Naive thymus-derived CD4-positive, alpha-beta T cell (primary cell): ENCODE results near the gene ADGRG1. TPM values are rescaled to one million over a fixed set of nuclear protein-coding genes. Genes with fewer than 3 reads are reported as not detected.

Source experiments
- ATAC-seq: fragments of 150-1000 bp; cut with Tn5 transposase; 2 replicates; pipeline ENCODE4 v1.10.0; 2021; ENCODE audit warnings: mild to moderate bottlenecking, moderate library complexity
- CTCF ChIA-PET: fragments of 350-600 bp; sonication (Branson Sonifier 250); formaldehyde crosslinking; loops from one replicate; lab custom pipeline; 2021; ENCODE audit warnings: antibody characterized with exemption; lab: Charles Lee
- POLR2A ChIA-PET: fragments of 350-600 bp; sonication (Branson Sonifier 250); formaldehyde crosslinking; loops from one replicate; lab custom pipeline; 2021; ENCODE audit warnings: antibody characterized with exemption, inconsistent platforms; lab: Charles Lee
- DNase-seq, 9 donors: peaks; one replicate each; pipeline versions ENCODE4 v3.0.0 to v3.0.0-alpha.2; 2020 to 2022; ENCODE audit warnings: mixed read lengths in 1 of 9
- H3K27ac ChIP-seq: one replicate; pipeline ENCODE4 v1.7.0; 2013; ENCODE audit warnings: mild to moderate bottlenecking, low read depth, low read length, moderate library complexity
- H3K27me3 ChIP-seq, 2 donors: one replicate each; pipeline ENCODE4 v1.7.0; 2013; ENCODE audit warnings: low read length in 2 of 2, mild to moderate bottlenecking in 2 of 2, moderate library complexity in 2 of 2; ENCODE audit not compliant: control insufficient read depth in 2 of 2, insufficient read depth in 2 of 2
- H3K36me3 ChIP-seq, 3 experiments: 1 replicate in 2 of 3; 2 replicates in 1 of 3; pipeline ENCODE4 v1.7.0; 2013; ENCODE audit warnings: low read length in 3 of 3, mild to moderate bottlenecking in 3 of 3, moderate library complexity in 1 of 3; ENCODE audit not compliant: insufficient read depth in 3 of 3, control insufficient read depth in 2 of 3
- H3K4me1 ChIP-seq, 2 donors: one replicate each; pipeline ENCODE4 v1.7.0; 2013; ENCODE audit warnings: low read length in 2 of 2, mild to moderate bottlenecking in 2 of 2, moderate library complexity in 1 of 2; ENCODE audit not compliant: control insufficient read depth in 2 of 2, insufficient read depth in 2 of 2
- H3K4me3 ChIP-seq: 2 replicates; pipeline ENCODE4 v1.7.0; 2013; ENCODE audit warnings: mild to moderate bottlenecking, low read length
- H3K9me3 ChIP-seq, 3 experiments: 1 replicate in 2 of 3; 2 replicates in 1 of 3; pipeline ENCODE4 v1.7.0; 2013; ENCODE audit warnings: low read length in 3 of 3; ENCODE audit not compliant: control insufficient read depth in 2 of 3
- H3K27ac Mint-ChIP-seq, 9 donors: one replicate each; pipeline ENCODE4 v1.8.0; 2020 to 2022; ENCODE audit warnings: mixed read lengths in 9 of 9, mild to moderate bottlenecking in 8 of 9, moderate library complexity in 5 of 9, inconsistent platforms in 2 of 9
- H3K27me3 Mint-ChIP-seq, 5 donors: one replicate each; pipeline ENCODE4 v1.8.0; 2021 to 2022; ENCODE audit warnings: mixed read lengths in 5 of 5, mild to moderate bottlenecking in 1 of 5
- H3K36me3 Mint-ChIP-seq, 5 donors: one replicate each; pipeline ENCODE4 v1.8.0; 2020 to 2022; ENCODE audit warnings: mixed read lengths in 5 of 5, mild to moderate bottlenecking in 3 of 5, inconsistent platforms in 1 of 5
- H3K4me1 Mint-ChIP-seq, 7 donors: one replicate each; pipeline ENCODE4 v1.8.0; 2020 to 2022; ENCODE audit warnings: mixed read lengths in 7 of 7, mild to moderate bottlenecking in 3 of 7, inconsistent platforms in 1 of 7
- H3K4me3 Mint-ChIP-seq, 10 donors: one replicate each; pipeline ENCODE4 v1.8.0; 2020 to 2022; ENCODE audit warnings: mild to moderate bottlenecking in 10 of 10, mixed read lengths in 10 of 10, moderate library complexity in 6 of 10, inconsistent platforms in 2 of 10
- H3K9me3 Mint-ChIP-seq, 11 donors: one replicate each; pipeline ENCODE4 v1.8.0; 2020 to 2022; ENCODE audit warnings: mixed read lengths in 11 of 11, mild to moderate bottlenecking in 4 of 11, inconsistent platforms in 1 of 11, moderate library complexity in 1 of 11
- intact Hi-C, 2 donors: fragments of 100-400 bp; cut with micrococcal nuclease; formaldehyde crosslinking; loops; one replicate each; pipeline ENCODE4 v1.15.1; 2023
- polyA plus RNA-seq, 2 donors: library from polyadenylated mRNA; unstranded; fragments of 300-500 nt; fragmentation: Illumina TruSeq; gene quantifications; one replicate each; pipeline ENCODE4 v1.2.3, GENCODE V29; 2021
- total RNA-seq, 6 experiments: library from RNA in 5 of 6; stranded (reverse) in 5 of 6; gene quantifications; 1 replicate in 5 of 6; 2 replicates in 1 of 6; pipeline ENCODE4 v1.2.3 and lab custom pipeline; 2021 to 2026

ADGRG1 gene
- total and polyA plus RNA-seq, 7 experiments from 2014 or later: 0.07 to 96.0 (median 1.5) TPM

DNA sequence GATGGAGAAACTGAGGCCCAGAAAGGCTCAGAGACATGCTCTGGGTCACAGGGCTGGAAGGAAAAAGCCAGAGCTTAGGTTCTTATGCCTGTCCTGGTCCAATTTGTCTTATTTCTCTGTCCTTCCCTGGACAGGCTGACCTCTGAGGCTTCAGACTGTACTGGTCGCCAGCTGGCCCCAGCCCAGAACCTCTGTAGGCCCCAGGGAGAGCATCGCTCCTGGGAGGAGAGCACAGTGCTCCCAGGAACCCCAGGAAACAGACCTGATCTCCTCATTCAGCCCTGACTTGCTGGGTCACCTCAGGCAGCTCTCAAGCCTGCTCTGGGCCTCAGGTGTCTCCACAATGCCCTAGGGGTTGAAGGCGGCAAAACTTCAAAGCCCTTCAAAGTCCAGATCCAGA lies 71.1 kb downstream of the ADGRG1 start:
- no peak for ATAC-seq
- CTCF ChIA-PET: interaction anchor here (0.9 kb wide), 1 partner anchor 180 kb away, joined by 3 read pairs; no protein-coding TSS in a partner anchor
- DNase-seq: no peak
- no peak overlapping the region for H3K27ac ChIP-seq
- H3K4me3 ChIP-seq: no peak overlapping the region
- H3K4me3 Mint-ChIP-seq: no peak overlapping the region
- H3K27me3 Mint-ChIP-seq: peaks cover 0 to 5% (median 0%) of the 10 kb centered on the region in 5 donors
- H3K36me3 ChIP-seq: no peaks in the 10 kb centered on the region
- no peaks in the 10 kb centered on the region for H3K9me3 Mint-ChIP-seq
- H3K36me3 Mint-ChIP-seq: no peaks in the 10 kb centered on the region
- POLR2A ChIA-PET: no interaction called here
- intact Hi-C loops: no loop called here
- H3K4me1 Mint-ChIP-seq: peaks cover 0 to 9% (median 6%) of the 10 kb centered on the region in 7 donors
- no peaks in the 10 kb centered on the region for H3K27me3 ChIP-seq
- H3K9me3 ChIP-seq: no peaks in the 10 kb centered on the region
- H3K27ac Mint-ChIP-seq: no peak overlapping the region
- H3K4me1 ChIP-seq: no peaks in the 10 kb centered on the region

DNA sequence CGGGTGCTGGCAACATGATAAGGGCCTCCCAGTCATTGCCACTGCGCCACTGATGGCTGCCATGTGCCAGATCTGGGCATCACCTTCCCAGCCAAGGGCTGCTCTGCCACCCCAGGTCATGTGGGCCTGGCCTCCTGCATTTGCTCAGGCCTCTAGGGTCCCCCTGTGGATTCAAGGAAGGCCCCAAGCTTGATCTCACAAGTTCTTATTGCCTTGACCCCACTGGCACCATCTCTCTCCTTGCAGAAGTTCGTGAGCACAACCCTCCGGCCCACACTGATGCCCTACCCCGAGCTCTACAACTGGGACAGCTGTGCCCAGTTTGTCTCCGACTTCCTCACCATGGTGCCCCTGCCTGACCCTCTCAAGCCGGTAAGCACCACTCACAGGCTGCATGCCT lies 71.5 kb downstream of the ADGRG1 start:
- Mint-ChIP-seq H3K36me3 (no peaks in the 10 kb centered on the region), H3K27ac (no peak overlapping the region), H3K4me3 (no peak overlapping the region), H3K27me3 (peaks cover 0 to 5% (median 0%) of the 10 kb centered on the region in 5 donors), H3K4me1 (peaks cover 0 to 5% (median 2%) of the 10 kb centered on the region in 7 donors), H3K9me3 (no peaks in the 10 kb centered on the region)
- Histone ChIP-seq H3K4me1 (no peaks in the 10 kb centered on the region), H3K36me3 (no peaks in the 10 kb centered on the region), H3K27ac (no peak overlapping the region), H3K9me3 (no peaks in the 10 kb centered on the region), H3K27me3 (no peaks in the 10 kb centered on the region), H3K4me3 (no peak overlapping the region)
- DNase-seq (no peak), ATAC-seq (no peak)
- intact Hi-C loops: no loop called here
- ChIA-PET CTCF (no interaction called here), POLR2A (no interaction called here)

- Histone ChIP-seq H3K4me3 (no peak overlapping the region), H3K9me3 (no peaks in the 10 kb centered on the region), H3K4me1 (no peaks in the 10 kb centered on the region), H3K36me3 (no peaks in the 10 kb centered on the region), H3K27ac (no peak overlapping the region), H3K27me3 (no peaks in the 10 kb centered on the region)
- H3K4me3 Mint-ChIP-seq: no peak overlapping the region
- POLR2A ChIA-PET: no interaction called here
- peaks cover 0 to 4% (median 0%) of the 10 kb centered on the region in 11 donors for H3K9me3 Mint-ChIP-seq
- no peaks in the 10 kb centered on the region for H3K4me1 Mint-ChIP-seq
- CTCF ChIA-PET: no interaction called here
- no peak overlapping the region for H3K27ac Mint-ChIP-seq
- H3K27me3 Mint-ChIP-seq: peaks cover 0 to 5% (median 0%) of the 10 kb centered on the region in 5 donors
- H3K36me3 Mint-ChIP-seq: no peaks in the 10 kb centered on the region
- intact Hi-C loops: no loop called here
- ATAC-seq (no peak), DNase-seq (no peak)
Measured at GRCh38 chr16:57700781-57701551, 72.5 kb downstream of the ADGRG1 start.

DNA sequence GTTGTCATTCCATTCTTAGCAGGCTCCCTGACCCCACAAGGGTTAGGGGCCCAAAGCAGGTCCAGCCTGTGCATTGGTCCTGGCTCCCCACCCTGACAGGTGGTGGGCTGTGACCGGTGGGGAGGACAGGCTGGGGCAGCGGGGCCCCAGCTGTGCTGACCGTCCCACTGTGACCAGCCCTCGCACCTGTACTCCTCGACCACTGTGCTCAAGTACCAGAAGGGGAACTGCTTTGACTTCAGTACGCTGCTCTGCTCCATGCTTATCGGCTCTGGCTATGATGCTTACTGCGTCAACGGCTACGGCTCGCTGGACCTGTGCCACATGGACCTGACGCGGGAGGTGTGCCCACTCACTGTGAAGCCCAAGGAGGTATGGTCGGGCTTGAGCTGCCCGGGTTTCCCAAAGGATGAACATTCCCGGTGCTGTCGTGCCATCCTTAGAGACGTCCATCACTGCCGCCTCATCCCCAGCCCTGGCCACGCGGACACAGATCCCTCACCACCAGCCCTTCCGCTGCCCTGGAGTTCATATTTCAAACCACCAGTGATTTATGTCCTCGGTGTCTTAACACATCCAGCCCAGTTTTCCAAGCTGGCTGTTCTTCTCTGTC lies 73.4 kb downstream of the ADGRG1 start:
- Mint-ChIP-seq H3K4me1 (no peaks in the 10 kb centered on the region), H3K36me3 (peaks cover 0 to 2% (median 0%) of the 10 kb centered on the region in 5 donors), H3K27me3 (peaks cover 0 to 5% (median 2%) of the 10 kb centered on the region in 5 donors), H3K9me3 (peaks cover 0 to 7% (median 0%) of the 10 kb centered on the region in 11 donors), H3K4me3 (no peak overlapping the region), H3K27ac (no peak overlapping the region)
- intact Hi-C loops: no loop called here
- H3K4me3 ChIP-seq: no peak overlapping the region
- ChIA-PET POLR2A (no interaction called here), CTCF (no interaction called here)
- H3K36me3 ChIP-seq: no peaks in the 10 kb centered on the region
- H3K4me1 ChIP-seq: no peaks in the 10 kb centered on the region
- H3K27ac ChIP-seq: no peak overlapping the region
- H3K9me3 ChIP-seq: no peaks in the 10 kb centered on the region
- DNase-seq (no peak), ATAC-seq (no peak)
- no peaks in the 10 kb centered on the region for H3K27me3 ChIP-seq

- Histone ChIP-seq H3K36me3 (no peaks in the 10 kb centered on the region), H3K9me3 (no peaks in the 10 kb centered on the region), H3K27me3 (no peaks in the 10 kb centered on the region), H3K4me1 (no peaks in the 10 kb centered on the region), H3K4me3 (no peak overlapping the region), H3K27ac (no peak overlapping the region)
- H3K4me3 Mint-ChIP-seq: no peak overlapping the region
- peak overlapping the region in 1 of 9 donors; percentile 70 for H3K27ac Mint-ChIP-seq
- ChIA-PET POLR2A (interaction anchor here (0.7 kb wide), 1 partner anchor 11 kb away, joined by 3 read pairs; no protein-coding TSS in a partner anchor), CTCF (no interaction called here)
- no peaks in the 10 kb centered on the region for H3K4me1 Mint-ChIP-seq
- H3K36me3 Mint-ChIP-seq: peaks cover 0 to 2% (median 0%) of the 10 kb centered on the region in 5 donors
- H3K27me3 Mint-ChIP-seq: peaks cover 0 to 12% (median 5%) of the 10 kb centered on the region in 5 donors
- no peak for DNase-seq
- intact Hi-C loops: no loop called here
- peaks cover 0 to 8% (median 0%) of the 10 kb centered on the region in 11 donors for H3K9me3 Mint-ChIP-seq
- no peak for ATAC-seq
Measured at GRCh38 chr16:57703416-57704010, 75.1 kb downstream of the ADGRG1 start.

- peaks cover 0 to 12% (median 6%) of the 10 kb centered on the region in 5 donors for H3K27me3 Mint-ChIP-seq
- ATAC-seq (no peak), DNase-seq (no peak)
- H3K4me1 Mint-ChIP-seq: no peaks in the 10 kb centered on the region
- peaks cover 0 to 2% (median 0%) of the 10 kb centered on the region in 5 donors for H3K36me3 Mint-ChIP-seq
- CTCF ChIA-PET: no interaction called here
- H3K27me3 ChIP-seq: no peaks in the 10 kb centered on the region
- H3K4me1 ChIP-seq: no peaks in the 10 kb centered on the region
- no peak overlapping the region for H3K4me3 Mint-ChIP-seq
- no peak overlapping the region for H3K27ac ChIP-seq
- H3K9me3 ChIP-seq: no peaks in the 10 kb centered on the region
- intact Hi-C loops: no loop called here
- no peak overlapping the region for H3K4me3 ChIP-seq
- no peaks in the 10 kb centered on the region for H3K36me3 ChIP-seq
- H3K27ac Mint-ChIP-seq: no peak overlapping the region
- H3K9me3 Mint-ChIP-seq: peaks cover 0 to 8% (median 0%) of the 10 kb centered on the region in 11 donors
- POLR2A ChIA-PET: interaction anchor here (0.7 kb wide), 1 partner anchor 11 kb away, joined by 3 read pairs; no protein-coding TSS in a partner anchor
Measured at GRCh38 chr16:57704011-57704904, 75.8 kb downstream of the ADGRG1 start.
